Urinary bladder (tissue), 4 donors: ENCODE data around the gene GDAP1L1. TPM values are rescaled to one million over a fixed set of nuclear protein-coding genes. Genes with fewer than 3 reads are reported as not detected.

Experiments
- DNase-seq: peaks from one replicate; pipeline ENCODE4 v3.0.0-alpha.2; 2015; ENCODE audit errors: extremely low spot score
- H3K27ac ChIP-seq: one replicate; pipeline ENCODE4 v1.5.1; 2013; ENCODE audit warnings: low read depth, mild to moderate bottlenecking, moderate library complexity
- H3K36me3 ChIP-seq: one replicate; pipeline ENCODE4 v1.6.1; 2013; ENCODE audit warnings: mild to moderate bottlenecking, moderate library complexity; ENCODE audit not compliant: insufficient read depth
- H3K4me1 ChIP-seq: one replicate; pipeline ENCODE4 v1.6.1; 2013; ENCODE audit warnings: mild to moderate bottlenecking, moderate library complexity; ENCODE audit not compliant: insufficient read depth
- H3K4me3 ChIP-seq: one replicate; pipeline ENCODE4 v1.5.1; 2013; ENCODE audit warnings: low read depth, low read length
- WGBS: extraction: QIAGEN DNeasy Blood & Tissue Kit; methylation state at CpG from one replicate; pipeline ENCODE4 v1.1.7; 2013; 5-methylcytosine and 5-hydroxymethylcytosine counted together
- polyA plus RNA-seq: library from polyadenylated mRNA; stranded (reverse); fragments of 200-250 nt; gene quantifications from one replicate; pipeline ENCODE4 v1.2.3, GENCODE V29; 2013
- total RNA-seq: library from RNA; depleted of rRNA; stranded (reverse); fragments of >200 nt; gene quantifications from one replicate; pipeline ENCODE4 v1.2.3, GENCODE V29; 2014
- donor health status: healthy with polysubstance abuse.
- donor health status: healthy.

GDAP1L1 gene
- total RNA-seq (0.90 TPM), polyA plus RNA-seq (0.29 TPM)

- H3K36me3 ChIP-seq = no peaks in the 10 kb centered on the region
- H3K4me1 ChIP-seq = peaks cover 3% of the 10 kb centered on the region
- no peak within 1 kb of the TSS for H3K27ac ChIP-seq
- DNase-seq = no peak
- WGBS = 1% methylated on average over 32 of the region's 32 CpGs
- H3K4me3 ChIP-seq = no peak within 1 kb of the TSS
These were observed at the start of gene GDAP1L1 for GRCh38 chr20:44247131-44247571. GDAP1L1 (plus strand) TSS chr20:44247308; CDS start chr20:44247335, 27 bp downstream.

- H3K4me1 ChIP-seq = no peaks in the 10 kb centered on the region
These were observed 48.2 kb upstream of the GDAP1L1 start for GRCh38 chr20:44198872-44199271.

GRCh38 chr20:44199877-44200276, 47.2 kb upstream of the GDAP1L1 start:
- Histone ChIP-seq H3K4me1 (no peaks in the 10 kb centered on the region), H3K27ac (no peak overlapping the region), H3K36me3 (peaks cover 9% of the 10 kb centered on the region), H3K4me3 (no peak overlapping the region)
- no peak for DNase-seq
- WGBS = 94% methylated on average over 4 of the region's 4 CpGs

More at GRCh38 chr20:44198872-44199271, 48.2 kb upstream of the GDAP1L1 start:
- H3K36me3 ChIP-seq = peaks cover 9% of the 10 kb centered on the region
- DNase-seq = no peak
- no peak overlapping the region for H3K27ac ChIP-seq
- 92% methylated on average over 4 of the region's 4 CpGs for WGBS
- no peak overlapping the region for H3K4me3 ChIP-seq

GRCh38 chr20:44200371-44200770, 46.7 kb upstream of the GDAP1L1 start:
- H3K27ac ChIP-seq = no peak overlapping the region
- no peak for DNase-seq
- 75% methylated on average over 4 of the region's 4 CpGs for WGBS
- H3K36me3 ChIP-seq = peaks cover 9% of the 10 kb centered on the region
- H3K4me1 ChIP-seq = no peaks in the 10 kb centered on the region
- H3K4me3 ChIP-seq = no peak overlapping the region

- 48% methylated on average over 2 of the region's 2 CpGs for WGBS
- Histone ChIP-seq H3K4me1 (no peaks in the 10 kb centered on the region), H3K4me3 (no peak overlapping the region), H3K27ac (no peak overlapping the region), H3K36me3 (peaks cover 9% of the 10 kb centered on the region)
- no peak for DNase-seq
These were observed 46.1 kb upstream of the GDAP1L1 start for GRCh38 chr20:44200983-44201382.

GRCh38 chr20:44203161-44203560, 43.9 kb upstream of the GDAP1L1 start:
- Histone ChIP-seq H3K27ac (no peak overlapping the region), H3K36me3 (no peaks in the 10 kb centered on the region), H3K4me3 (no peak overlapping the region), H3K4me1 (no peaks in the 10 kb centered on the region)
- 59% methylated on average over 2 of the region's 2 CpGs for WGBS
- DNase-seq = no peak

GRCh38 chr20:44204156-44204831, 42.8 kb upstream of the GDAP1L1 start:
- Histone ChIP-seq H3K27ac (no peak overlapping the region), H3K4me3 (no peak overlapping the region), H3K36me3 (no peaks in the 10 kb centered on the region), H3K4me1 (no peaks in the 10 kb centered on the region)
- 87% methylated on average over 4 of the region's 4 CpGs for WGBS
- no peak for DNase-seq

- H3K36me3 ChIP-seq = no peaks in the 10 kb centered on the region
- H3K27ac ChIP-seq = no peak overlapping the region
- no peak overlapping the region for H3K4me3 ChIP-seq
- no peak for DNase-seq
- 92% methylated on average over 10 of the region's 10 CpGs for WGBS
- no peaks in the 10 kb centered on the region for H3K4me1 ChIP-seq
These were observed 42.3 kb upstream of the GDAP1L1 start for GRCh38 chr20:44204832-44205215.

- Histone ChIP-seq H3K4me1 (no peaks in the 10 kb centered on the region), H3K36me3 (no peaks in the 10 kb centered on the region), H3K4me3 (no peak overlapping the region), H3K27ac (no peak overlapping the region)
- no peak for DNase-seq
These were observed 41.0 kb upstream of the GDAP1L1 start for GRCh38 chr20:44206132-44206531.

GRCh38 chr20:44207126-44207723, 39.9 kb upstream of the GDAP1L1 start:
- WGBS = 34% methylated on average over 3 of the region's 3 CpGs
- no peak overlapping the region for H3K27ac ChIP-seq
- H3K4me3 ChIP-seq = no peak overlapping the region
- no peak for DNase-seq
- H3K4me1 ChIP-seq = peaks cover 3% of the 10 kb centered on the region
- no peaks in the 10 kb centered on the region for H3K36me3 ChIP-seq

GRCh38 chr20:44208165-44208564, 38.9 kb upstream of the GDAP1L1 start:
- Histone ChIP-seq H3K27ac (no peak overlapping the region), H3K4me3 (no peak overlapping the region), H3K4me1 (peaks cover 3% of the 10 kb centered on the region), H3K36me3 (no peaks in the 10 kb centered on the region)
- DNase-seq = no peak
- WGBS = 59% methylated on average over 7 of the region's 7 CpGs

GRCh38 chr20:44208770-44209169, 38.3 kb upstream of the GDAP1L1 start:
- H3K36me3 ChIP-seq = no peaks in the 10 kb centered on the region
- H3K4me1 ChIP-seq = peaks cover 3% of the 10 kb centered on the region
- DNase-seq = no peak
- H3K27ac ChIP-seq = no peak overlapping the region
- WGBS = 25% methylated on average over 7 of the region's 7 CpGs
- no peak overlapping the region for H3K4me3 ChIP-seq

GRCh38 chr20:44209686-44210405, 37.3 kb upstream of the GDAP1L1 start:
- Histone ChIP-seq H3K36me3 (no peaks in the 10 kb centered on the region), H3K27ac (peak overlapping the region; percentile 97), H3K4me1 (peaks cover 3% of the 10 kb centered on the region), H3K4me3 (peak overlapping the region; percentile 95)
- DNase-seq = no peak
- WGBS = under 1% methylated on average over 31 of the region's 31 CpGs
